Stimulated activated CD4-positive, alpha-beta T cell treated with anti-CD3 and anti-CD28 coated beads, Interleukin-15, amount 100 ng/mL, for 24 hours (primary cell): ENCODE results near the gene MZT2A.
"Not testable (repeated sequence)": the region's sequence is repeated elsewhere in the genome, so short reads cannot be mapped to it uniquely, and the experiment has no call there.

Experiments
- DNase-seq: peaks from one replicate; pipeline ENCODE4 v3.0.0-alpha.2; 2020

The MZT2A gene

GRCh38 chr2:131519871-131520470 is 27.8 kb upstream of the MZT2A start:
- not testable (repeated sequence) for DNase-seq

- DNase-seq, result no peak
Observed at GRCh38 chr2:131519466-131519865, 27.3 kb upstream of the MZT2A start.

GRCh38 chr2:131518531-131518930 is 26.3 kb upstream of the MZT2A start:
- DNase-seq, result not testable (repeated sequence)

GRCh38 chr2:131517856-131518255 is 25.7 kb upstream of the MZT2A start:
- not testable (repeated sequence) for DNase-seq

GRCh38 chr2:131517106-131517831 is 25.1 kb upstream of the MZT2A start:
- no peak for DNase-seq

GRCh38 chr2:131516621-131517020 is 24.4 kb upstream of the MZT2A start:
- not testable (repeated sequence) for DNase-seq

- no peak for DNase-seq
Observed at GRCh38 chr2:131516011-131516410, 23.8 kb upstream of the MZT2A start.

GRCh38 chr2:131515235-131515634 is 23.0 kb upstream of the MZT2A start:
- DNase-seq, result not testable (repeated sequence)

- DNase-seq, result not testable (repeated sequence)
Observed at GRCh38 chr2:131514408-131515166, 22.4 kb upstream of the MZT2A start.

- not testable (repeated sequence) for DNase-seq
Observed at GRCh38 chr2:131511969-131512870, 20.0 kb upstream of the MZT2A start.

GRCh38 chr2:131511291-131511968 is 19.2 kb upstream of the MZT2A start:
- DNase-seq, result not testable (repeated sequence)

GRCh38 chr2:131509615-131510014 is 17.4 kb upstream of the MZT2A start:
- no peak for DNase-seq

- not testable (repeated sequence) for DNase-seq
Observed at GRCh38 chr2:131504082-131504750, 12.0 kb upstream of the MZT2A start.

- not testable (repeated sequence) for DNase-seq
Observed at GRCh38 chr2:131503587-131503986, 11.4 kb upstream of the MZT2A start.

GRCh38 chr2:131498321-131498973 is 6.2 kb upstream of the MZT2A start:
- peak; percentile 41 for DNase-seq

- not testable (repeated sequence) for DNase-seq
Observed at GRCh38 chr2:131495506-131495905, 3.3 kb upstream of the MZT2A start.

- DNase-seq, result no peak
Observed at GRCh38 chr2:131493199-131493968, 1.2 kb upstream of the MZT2A start.

- peak; percentile 95 for DNase-seq
Observed at GRCh38 chr2:131492418-131493198, 411 bp upstream of the MZT2A start.

- DNase-seq, result not testable (repeated sequence)
Observed at GRCh38 chr2:131491469-131491836, 744 bp downstream of the MZT2A start.
